HepG2 (cell line): ENCODE results near the gene POLA1. TPM values are rescaled to one million over a fixed set of nuclear protein-coding genes. Genes with fewer than 3 reads are reported as not detected.
A peak's percentile ranks its signal among the peaks of the same experiment; 100 is the strongest.

ENCODE experiments used
- ARID4A ChIP-seq: sonication (generic); formaldehyde crosslinking; IDR thresholded peaks from 2 replicates; pipeline ENCODE4 v1.5.0; 2020; ENCODE audit warnings: mild to moderate bottlenecking, missing genetic modification reagents, borderline replicate concordance
- CHD4 ChIP-seq: fragments of 200-600 bp; sonication (generic); IDR thresholded peaks from 2 replicates; pipeline ENCODE4 v1.7.0; 2017; ENCODE audit warnings: mild to moderate bottlenecking, low read length, borderline replicate concordance
- DPF2 ChIP-seq: sonication (generic); formaldehyde crosslinking; IDR thresholded peaks from 2 replicates; pipeline ENCODE4 v1.4.0; 2020; ENCODE audit warnings: mild to moderate bottlenecking, low read depth, missing genetic modification reagents, borderline replicate concordance
- EEA1 ChIP-seq: sonication (generic); formaldehyde crosslinking; IDR thresholded peaks from 2 replicates; pipeline ENCODE4 v1.5.1; 2020; ENCODE audit warnings: mild to moderate bottlenecking, missing genetic modification reagents, borderline replicate concordance
- FOXC1 ChIP-seq: sonication (generic); formaldehyde crosslinking; IDR thresholded peaks from 2 replicates; pipeline ENCODE4 v1.8.0; 2022; ENCODE audit warnings: mild to moderate bottlenecking, missing genetic modification reagents, borderline replicate concordance
- HDAC2 ChIP-seq: sonication (generic); formaldehyde crosslinking; IDR thresholded peaks from 2 replicates; pipeline ENCODE4 v1.4.0; 2020; ENCODE audit warnings: missing genetic modification reagents
- IKZF4 ChIP-seq: sonication (generic); formaldehyde crosslinking; IDR thresholded peaks from 2 replicates; pipeline ENCODE4 v1.5.1; 2020; ENCODE audit warnings: borderline replicate concordance, mild to moderate bottlenecking, low read depth, missing genetic modification reagents; ENCODE audit errors: not compliant biosample characterization
- NR2F1 ChIP-seq, 2 experiments: fragments of 450-650 bp in 1 of 2; formaldehyde crosslinking in 1 of 2; IDR thresholded peaks; 2 replicates each; pipeline versions ENCODE4 v1.5.0 to v1.6.1; 2016 to 2020; ENCODE audit warnings: mild to moderate bottlenecking in 1 of 2, missing compliant biosample characterization in 1 of 2, missing genetic modification reagents in 1 of 2, moderate library complexity in 1 of 2
- REXO4 ChIP-seq: sonication (generic); formaldehyde crosslinking; IDR thresholded peaks from 2 replicates; pipeline ENCODE4 v1.8.0; 2022; ENCODE audit warnings: missing genetic modification reagents, mild to moderate bottlenecking, borderline replicate concordance
- TARDBP ChIP-seq: sonication (generic); formaldehyde crosslinking; IDR thresholded peaks from 2 replicates; pipeline ENCODE4 v1.8.0; 2022; ENCODE audit warnings: mild to moderate bottlenecking, missing genetic modification reagents
- TBL1XR1 ChIP-seq: fragments of 150-350 bp; IDR thresholded peaks from 2 replicates; pipeline ENCODE4 v1.6.1; 2014; ENCODE audit warnings: borderline replicate concordance, low read length; ENCODE audit not compliant: partially characterized antibody
- TRIM24 ChIP-seq: sonication (generic); formaldehyde crosslinking; IDR thresholded peaks from 2 replicates; pipeline ENCODE4 v1.8.0; 2022; ENCODE audit warnings: mild to moderate bottlenecking, missing genetic modification reagents
- ZNF224 ChIP-seq: sonication (generic); formaldehyde crosslinking; IDR thresholded peaks from 2 replicates; pipeline ENCODE4 v1.5.0; 2020; ENCODE audit warnings: mild to moderate bottlenecking, missing genetic modification reagents
- ZNF550 ChIP-seq: sonication (generic); formaldehyde crosslinking; IDR thresholded peaks from 2 replicates; pipeline ENCODE4 v1.4.0; 2020; ENCODE audit warnings: mild to moderate bottlenecking, missing genetic modification reagents, borderline replicate concordance
- polyA plus RNA-seq, 8 experiments: library from polyadenylated mRNA; depleted of rRNA in 3 of 8; stranded (reverse) in 7 of 8; unstranded in 1 of 8; fragments of >200 nt; fragmentation: Illumina TruSeq in 4 of 8; extraction: Trizol in 4 of 8; gene quantifications; 2 replicates each; pipeline versions ENCODE4 v1.2.1 to v1.2.3, GENCODE V29; 2011 to 2016; ENCODE audit warnings: low read depth in 4 of 8, missing spikeins in 1 of 8, mixed read lengths in 1 of 8; ENCODE audit not compliant: insufficient read depth in 1 of 8
- total RNA-seq, 5 experiments: library from RNA; depleted of rRNA; stranded (reverse); fragments of >200 nt; fragmentation: Illumina TruSeq; extraction: Trizol; gene quantifications; 2 replicates each; pipeline ENCODE4 v1.2.3, GENCODE V29; 2016; ENCODE audit warnings: low read depth in 1 of 5
- TF ChIP-seq, protein P1 (sequence below): sonication (generic); formaldehyde crosslinking; IDR thresholded peaks from 2 replicates; pipeline ENCODE4 v1.9.0; 2021; ENCODE audit warnings: mild to moderate bottlenecking, missing genetic modification reagents
- TF ChIP-seq, protein P2 (sequence below): IDR thresholded peaks from 2 replicates; pipeline ENCODE4 v1.6.1; 2016; ENCODE audit warnings: missing biosample characterization, missing genetic modification reagents, low read depth

POLA1 gene
- total and polyA plus RNA-seq, 2 of the 13 experiments (the other 11 are each of a cell fraction or from before 2014, with no cell fraction given): 3.3 to 26.5 TPM

DNA sequence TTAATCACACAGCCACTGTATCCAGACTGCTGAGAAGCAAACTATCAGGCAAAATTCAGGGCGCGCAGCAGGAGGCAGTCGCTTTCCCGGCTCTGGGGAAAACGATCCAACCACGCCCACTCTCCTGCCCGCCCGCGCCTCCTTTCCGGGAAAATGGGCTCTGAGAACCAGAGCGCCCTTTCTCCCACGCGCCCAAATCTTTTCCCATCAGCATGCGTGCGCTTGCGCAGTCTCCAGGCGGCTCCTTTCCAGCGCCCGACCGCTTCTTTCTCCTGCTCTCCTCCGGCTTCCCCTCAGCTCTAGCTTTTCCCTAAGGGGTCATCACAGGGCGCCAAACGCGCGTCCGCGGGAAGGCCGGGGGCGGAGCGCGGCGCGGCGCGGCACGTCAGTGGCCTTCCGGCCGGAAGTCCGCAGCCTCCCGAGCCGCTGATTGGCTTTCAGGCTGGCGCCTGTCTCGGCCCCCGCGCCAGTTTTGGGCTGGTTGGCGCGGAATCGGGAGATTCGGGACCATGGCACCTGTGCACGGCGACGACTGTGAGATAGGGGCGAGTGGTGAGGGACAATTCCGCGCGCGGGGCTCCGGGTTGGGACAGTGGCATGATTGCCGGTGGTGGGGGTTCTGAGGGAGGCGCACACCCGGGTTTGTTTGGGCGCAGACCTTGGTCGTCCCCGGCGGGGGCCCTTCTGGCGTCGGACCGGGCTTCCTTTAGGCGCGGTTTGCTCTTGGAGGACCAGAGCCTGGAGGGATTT, at the start of gene POLA1 (continued):
- TF ChIP-seq ARID4A (CRISPR knock-in tag) (peak; percentile 89; the same call in 1 of the 2 replicates), ZNF550 (CRISPR knock-in tag) (no peak), HDAC2 (CRISPR knock-in tag) (no peak), TBL1XR1 (no peak), TARDBP (CRISPR knock-in tag) (peak; percentile 69), TRIM24 (CRISPR knock-in tag) (no peak), NR2F1 (CRISPR knock-in tag; IDR thresholded peaks at IDR 0.05) (no peak), IKZF4 (CRISPR knock-in tag) (no peak), ZNF224 (CRISPR knock-in tag) (no peak), EEA1 (CRISPR knock-in tag) (no peak), CHD4 (no peak), FOXC1 (CRISPR knock-in tag) (no peak), REXO4 (CRISPR knock-in tag) (no peak), DPF2 (CRISPR knock-in tag) (no peak)
- TF ChIP-seq, protein P1, sequence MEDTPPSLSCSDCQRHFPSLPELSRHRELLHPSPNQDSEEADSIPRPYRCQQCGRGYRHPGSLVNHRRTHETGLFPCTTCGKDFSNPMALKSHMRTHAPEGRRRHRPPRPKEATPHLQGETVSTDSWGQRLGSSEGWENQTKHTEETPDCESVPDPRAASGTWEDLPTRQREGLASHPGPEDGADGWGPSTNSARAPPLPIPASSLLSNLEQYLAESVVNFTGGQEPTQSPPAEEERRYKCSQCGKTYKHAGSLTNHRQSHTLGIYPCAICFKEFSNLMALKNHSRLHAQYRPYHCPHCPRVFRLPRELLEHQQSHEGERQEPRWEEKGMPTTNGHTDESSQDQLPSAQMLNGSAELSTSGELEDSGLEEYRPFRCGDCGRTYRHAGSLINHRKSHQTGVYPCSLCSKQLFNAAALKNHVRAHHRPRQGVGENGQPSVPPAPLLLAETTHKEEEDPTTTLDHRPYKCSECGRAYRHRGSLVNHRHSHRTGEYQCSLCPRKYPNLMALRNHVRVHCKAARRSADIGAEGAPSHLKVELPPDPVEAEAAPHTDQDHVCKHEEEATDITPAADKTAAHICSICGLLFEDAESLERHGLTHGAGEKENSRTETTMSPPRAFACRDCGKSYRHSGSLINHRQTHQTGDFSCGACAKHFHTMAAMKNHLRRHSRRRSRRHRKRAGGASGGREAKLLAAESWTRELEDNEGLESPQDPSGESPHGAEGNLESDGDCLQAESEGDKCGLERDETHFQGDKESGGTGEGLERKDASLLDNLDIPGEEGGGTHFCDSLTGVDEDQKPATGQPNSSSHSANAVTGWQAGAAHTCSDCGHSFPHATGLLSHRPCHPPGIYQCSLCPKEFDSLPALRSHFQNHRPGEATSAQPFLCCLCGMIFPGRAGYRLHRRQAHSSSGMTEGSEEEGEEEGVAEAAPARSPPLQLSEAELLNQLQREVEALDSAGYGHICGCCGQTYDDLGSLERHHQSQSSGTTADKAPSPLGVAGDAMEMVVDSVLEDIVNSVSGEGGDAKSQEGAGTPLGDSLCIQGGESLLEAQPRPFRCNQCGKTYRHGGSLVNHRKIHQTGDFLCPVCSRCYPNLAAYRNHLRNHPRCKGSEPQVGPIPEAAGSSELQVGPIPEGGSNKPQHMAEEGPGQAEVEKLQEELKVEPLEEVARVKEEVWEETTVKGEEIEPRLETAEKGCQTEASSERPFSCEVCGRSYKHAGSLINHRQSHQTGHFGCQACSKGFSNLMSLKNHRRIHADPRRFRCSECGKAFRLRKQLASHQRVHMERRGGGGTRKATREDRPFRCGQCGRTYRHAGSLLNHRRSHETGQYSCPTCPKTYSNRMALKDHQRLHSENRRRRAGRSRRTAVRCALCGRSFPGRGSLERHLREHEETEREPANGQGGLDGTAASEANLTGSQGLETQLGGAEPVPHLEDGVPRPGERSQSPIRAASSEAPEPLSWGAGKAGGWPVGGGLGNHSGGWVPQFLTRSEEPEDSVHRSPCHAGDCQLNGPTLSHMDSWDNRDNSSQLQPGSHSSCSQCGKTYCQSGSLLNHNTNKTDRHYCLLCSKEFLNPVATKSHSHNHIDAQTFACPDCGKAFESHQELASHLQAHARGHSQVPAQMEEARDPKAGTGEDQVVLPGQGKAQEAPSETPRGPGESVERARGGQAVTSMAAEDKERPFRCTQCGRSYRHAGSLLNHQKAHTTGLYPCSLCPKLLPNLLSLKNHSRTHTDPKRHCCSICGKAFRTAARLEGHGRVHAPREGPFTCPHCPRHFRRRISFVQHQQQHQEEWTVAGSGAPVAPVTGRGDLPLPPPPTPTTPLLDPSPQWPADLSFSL (CRISPR knock-in tag): no peak
- TF ChIP-seq, protein P2, sequence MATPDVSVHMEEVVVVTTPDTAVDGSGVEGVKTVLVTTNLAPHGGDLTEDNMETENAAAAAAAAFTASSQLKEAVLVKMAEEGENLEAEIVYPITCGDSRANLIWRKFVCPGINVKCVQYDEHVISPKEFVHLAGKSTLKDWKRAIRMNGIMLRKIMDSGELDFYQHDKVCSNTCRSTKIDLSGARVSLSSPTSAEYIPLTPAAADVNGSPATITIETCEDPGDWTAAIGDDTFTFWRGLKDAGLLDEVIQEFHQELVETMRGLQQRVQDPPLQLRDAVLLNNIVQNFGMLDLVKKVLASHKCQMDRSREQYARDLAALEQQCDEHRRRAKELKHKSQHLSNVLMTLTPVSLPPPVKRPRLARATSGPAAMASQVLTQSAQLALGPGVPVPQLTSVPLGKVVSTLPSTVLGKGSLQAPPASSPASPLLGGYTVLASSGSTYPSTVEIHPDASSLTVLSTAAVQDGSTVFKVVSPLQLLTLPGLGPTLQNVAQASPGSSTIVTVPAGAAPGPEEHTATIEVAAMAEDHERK (CRISPR knock-in tag): no peak
